SU-DHL-6 (cell line): ENCODE measurements around the gene ADCY5.

Source experiments
- H2AFZ ChIP-seq: fragments of 200-600 bp; sonication (generic); 2 replicates; pipeline ENCODE4 v1.6.1; 2014; ENCODE audit warnings: low read depth, mild to moderate bottlenecking, moderate library complexity, mixed read lengths, antibody characterized with exemption, low read length; ENCODE audit not compliant: severe bottlenecking
- H3F3A ChIP-seq: fragments of 200-600 bp; shearing (Covaris generic); 2 replicates; pipeline ENCODE4 v1.6.0; 2016; ENCODE audit warnings: antibody characterized with exemption, mild to moderate bottlenecking; ENCODE audit not compliant: insufficient read depth
- H3K27ac ChIP-seq: fragments of 200-600 bp; sonication (generic); 2 replicates; pipeline ENCODE4 v1.5.1; 2016; ENCODE audit warnings: low read depth, mild to moderate bottlenecking, low read length, moderate library complexity, mixed read lengths
- H3K27me3 ChIP-seq: fragments of 200-600 bp; sonication (generic), shearing (Covaris generic); 2 replicates; pipeline ENCODE4 v1.6.0; 2014; ENCODE audit warnings: mild to moderate bottlenecking, low read length
- H3K36me3 ChIP-seq: fragments of 200-600 bp; sonication (generic); 2 replicates; pipeline ENCODE4 v1.6.1; 2014; ENCODE audit warnings: mild to moderate bottlenecking, low read length, mixed read lengths
- H3K4me2 ChIP-seq: fragments of 300-600, 200-600 bp; shearing (Covaris generic), sonication (generic); 2 replicates; pipeline ENCODE4 v1.6.0; 2014; ENCODE audit warnings: low read length, low read depth, mild to moderate bottlenecking; ENCODE audit not compliant: poor library complexity, severe bottlenecking
- H3K4me3 ChIP-seq: fragments of 200-600 bp; sonication (generic); 2 replicates; pipeline ENCODE4 v1.5.1; 2014; ENCODE audit warnings: antibody characterized with exemption, low read length, mild to moderate bottlenecking, mixed read lengths; ENCODE audit not compliant: insufficient read depth, poor library complexity, severe bottlenecking
- H3K79me2 ChIP-seq: fragments of 200-600 bp; sonication (generic); 2 replicates; pipeline ENCODE4 v1.6.1; 2014; ENCODE audit warnings: mild to moderate bottlenecking, low read length, moderate library complexity; ENCODE audit not compliant: insufficient read depth
- H3K9ac ChIP-seq: fragments of 200-600 bp; sonication (generic); 2 replicates; pipeline ENCODE4 v1.7.0; 2014; ENCODE audit warnings: mild to moderate bottlenecking, low read length
- H3K9me2 ChIP-seq: fragments of 200-600 bp; sonication (generic); replicated peaks from 2 replicates; pipeline ENCODE4 v1.6.1; 2014; ENCODE audit warnings: low read length; ENCODE audit not compliant: insufficient read depth
- H3K9me3 ChIP-seq: fragments of 200-600 bp; sonication (generic); 2 replicates; pipeline ENCODE4 v1.6.1; 2014; ENCODE audit warnings: low read length, mixed read lengths; ENCODE audit not compliant: insufficient read depth
- H4K20me1 ChIP-seq: fragments of 200-600 bp; sonication (generic); 2 replicates; pipeline ENCODE4 v1.6.1; 2014; ENCODE audit warnings: low read depth, mild to moderate bottlenecking, antibody characterized with exemption, low read length, moderate library complexity, mixed read lengths
- EZH2phosphoT487 ChIP-seq: fragments of 200-600 bp; sonication (generic), shearing (Covaris generic); conservative IDR thresholded peaks from 2 replicates; pipeline ENCODE4 v1.6.1; 2018; ENCODE audit warnings: mild to moderate bottlenecking, antibody characterized with exemption, low read length, moderate library complexity, mixed read lengths
- TF ChIP-seq, protein P1 (sequence below): fragments of 200-600 bp; sonication (generic); IDR thresholded peaks from one replicate; pipeline ENCODE4 v1.5.1; 2017; ENCODE audit warnings: antibody characterized with exemption, mild to moderate bottlenecking, low read length, moderate library complexity; ENCODE audit not compliant: insufficient read depth, poor library complexity, severe bottlenecking

The ADCY5 gene

DNA sequence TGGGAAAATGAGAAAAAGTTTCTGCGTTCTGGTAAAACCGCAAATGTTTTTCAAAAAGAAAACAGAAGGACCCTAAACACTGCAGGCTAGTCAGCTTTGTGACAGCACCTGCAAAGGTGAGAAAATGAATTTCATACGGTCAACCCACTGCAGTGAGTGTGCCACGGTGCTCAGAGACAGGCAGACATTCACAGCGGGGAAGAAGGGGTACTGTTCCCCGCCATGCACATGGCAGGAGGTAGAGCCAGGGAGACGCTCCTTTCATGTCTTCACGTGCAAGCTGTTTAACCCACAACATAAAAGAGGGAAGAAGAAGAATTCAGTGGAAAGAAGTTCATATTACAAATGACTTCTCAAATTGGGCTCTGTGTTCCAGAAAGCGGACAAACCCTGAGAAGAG lies 137.7 kb downstream of the ADCY5 start:
- Histone ChIP-seq H3K27me3 (no peaks in the 10 kb centered on the region), H3K9me3 (no peaks in the 10 kb centered on the region), H3F3A (no peaks in the 10 kb centered on the region), H3K4me2 (no peak overlapping the region), H3K9me2 (no peaks in the 10 kb centered on the region), H3K4me3 (no peak overlapping the region), H3K79me2 (no peaks in the 10 kb centered on the region), H2AFZ (no peak overlapping the region), H3K9ac (no peak overlapping the region), H3K36me3 (no peaks in the 10 kb centered on the region), H3K27ac (no peak overlapping the region), H4K20me1 (no peaks in the 10 kb centered on the region)
- TF ChIP-seq EZH2phosphoT487: no peak

DNA sequence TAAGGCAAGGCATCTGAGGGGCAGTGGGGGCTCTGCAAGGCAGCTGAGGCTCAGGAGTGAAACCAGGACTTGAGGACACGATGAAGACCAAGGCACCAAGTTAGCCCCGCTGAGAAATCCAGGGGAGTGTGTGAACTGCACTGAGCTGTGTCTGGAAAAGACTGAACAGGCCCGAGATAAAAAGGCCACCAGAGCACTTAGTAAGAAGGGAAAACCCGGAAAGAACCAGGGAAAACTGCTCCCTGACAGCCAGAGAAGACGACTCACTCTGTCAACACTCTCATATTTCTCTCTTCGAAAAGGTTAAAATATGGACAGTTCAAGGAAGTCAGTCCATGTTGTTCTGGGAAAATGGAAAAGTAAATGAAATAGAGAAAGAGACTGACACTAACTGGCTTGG lies 138.1 kb downstream of the ADCY5 start:
- no peak overlapping the region for H2AFZ ChIP-seq
- H3K9ac ChIP-seq: no peak overlapping the region
- TF ChIP-seq EZH2phosphoT487: no peak
- no peak overlapping the region for H3K27ac ChIP-seq
- H3K9me3 ChIP-seq: no peaks in the 10 kb centered on the region
- H3K27me3 ChIP-seq: no peaks in the 10 kb centered on the region
- H3K36me3 ChIP-seq: no peaks in the 10 kb centered on the region
- H3K9me2 ChIP-seq: no peaks in the 10 kb centered on the region
- no peak overlapping the region for H3K4me3 ChIP-seq
- H4K20me1 ChIP-seq: no peaks in the 10 kb centered on the region
- H3K79me2 ChIP-seq: no peaks in the 10 kb centered on the region
- no peaks in the 10 kb centered on the region for H3F3A ChIP-seq
- H3K4me2 ChIP-seq: no peak overlapping the region

DNA sequence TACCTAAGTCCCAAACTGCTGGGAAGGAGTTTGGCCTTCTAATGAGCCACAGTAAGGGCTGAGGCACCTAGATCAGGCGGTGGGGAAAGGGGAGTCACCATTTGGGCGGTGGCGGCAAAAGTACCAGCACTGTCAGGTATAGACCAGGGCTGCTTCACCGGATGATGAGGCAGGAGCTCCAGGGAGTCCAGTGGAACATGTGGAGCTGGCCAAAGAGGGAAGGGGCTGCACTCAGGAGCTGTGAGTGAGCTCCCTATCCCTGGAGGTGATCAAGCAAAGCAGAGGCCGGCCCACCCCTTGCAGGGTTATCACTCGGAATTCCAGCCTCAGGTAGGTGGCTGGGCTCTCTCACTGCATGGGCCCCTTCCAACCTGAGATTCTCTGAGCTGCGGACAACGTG lies 138.7 kb downstream of the ADCY5 start:
- Histone ChIP-seq H3K27ac (no peak overlapping the region), H3K9ac (no peak overlapping the region), H3K4me2 (no peak overlapping the region), H3K4me3 (no peak overlapping the region), H3K36me3 (no peaks in the 10 kb centered on the region), H3F3A (no peaks in the 10 kb centered on the region), H3K27me3 (no peaks in the 10 kb centered on the region), H4K20me1 (no peaks in the 10 kb centered on the region), H3K9me2 (no peaks in the 10 kb centered on the region), H3K9me3 (no peaks in the 10 kb centered on the region), H3K79me2 (no peaks in the 10 kb centered on the region), H2AFZ (no peak overlapping the region)
- no peak for TF ChIP-seq EZH2phosphoT487
- TF ChIP-seq, protein P1, sequence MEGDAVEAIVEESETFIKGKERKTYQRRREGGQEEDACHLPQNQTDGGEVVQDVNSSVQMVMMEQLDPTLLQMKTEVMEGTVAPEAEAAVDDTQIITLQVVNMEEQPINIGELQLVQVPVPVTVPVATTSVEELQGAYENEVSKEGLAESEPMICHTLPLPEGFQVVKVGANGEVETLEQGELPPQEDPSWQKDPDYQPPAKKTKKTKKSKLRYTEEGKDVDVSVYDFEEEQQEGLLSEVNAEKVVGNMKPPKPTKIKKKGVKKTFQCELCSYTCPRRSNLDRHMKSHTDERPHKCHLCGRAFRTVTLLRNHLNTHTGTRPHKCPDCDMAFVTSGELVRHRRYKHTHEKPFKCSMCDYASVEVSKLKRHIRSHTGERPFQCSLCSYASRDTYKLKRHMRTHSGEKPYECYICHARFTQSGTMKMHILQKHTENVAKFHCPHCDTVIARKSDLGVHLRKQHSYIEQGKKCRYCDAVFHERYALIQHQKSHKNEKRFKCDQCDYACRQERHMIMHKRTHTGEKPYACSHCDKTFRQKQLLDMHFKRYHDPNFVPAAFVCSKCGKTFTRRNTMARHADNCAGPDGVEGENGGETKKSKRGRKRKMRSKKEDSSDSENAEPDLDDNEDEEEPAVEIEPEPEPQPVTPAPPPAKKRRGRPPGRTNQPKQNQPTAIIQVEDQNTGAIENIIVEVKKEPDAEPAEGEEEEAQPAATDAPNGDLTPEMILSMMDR: no peak

DNA sequence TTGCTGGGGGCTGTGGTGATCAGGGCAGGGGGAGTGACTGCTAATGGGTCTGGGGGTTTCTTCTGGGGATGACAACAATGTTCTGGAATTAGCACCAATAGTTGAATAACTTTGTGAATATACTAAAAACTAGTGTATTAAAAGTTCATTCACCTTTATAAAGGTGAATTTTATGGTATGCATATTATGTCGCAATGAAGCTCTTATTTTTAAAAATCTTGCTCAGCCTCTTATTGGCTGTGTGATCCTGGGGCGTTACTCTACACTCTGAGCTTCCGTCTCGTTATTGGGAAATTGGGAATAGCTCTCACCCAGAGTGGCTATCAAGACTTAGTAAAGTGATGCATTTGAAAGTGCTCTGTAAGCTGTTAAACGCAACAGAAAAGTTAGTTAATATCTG lies 141.8 kb downstream of the ADCY5 start:
- Histone ChIP-seq H3K36me3 (no peaks in the 10 kb centered on the region), H3K79me2 (no peaks in the 10 kb centered on the region), H3F3A (no peaks in the 10 kb centered on the region), H3K4me2 (no peak overlapping the region), H3K9me3 (no peaks in the 10 kb centered on the region), H3K27ac (no peak overlapping the region), H2AFZ (no peak overlapping the region), H3K27me3 (no peaks in the 10 kb centered on the region), H3K9ac (no peak overlapping the region), H4K20me1 (no peaks in the 10 kb centered on the region), H3K9me2 (no peaks in the 10 kb centered on the region), H3K4me3 (no peak overlapping the region)
- TF ChIP-seq, protein P1: no peak
- no peak for TF ChIP-seq EZH2phosphoT487
